A673 (cell line): ENCODE measurements around the gene DSCAM. TPM values are rescaled to one million over a fixed set of nuclear protein-coding genes. Genes with fewer than 3 reads are reported as not detected.

Experiments
- BruUV-seq: library from RNA; stranded (reverse); fragments of 400-500 nt; replicated peaks from 2 replicates; lab custom pipeline; 2021; lab: Mats Ljungman, UMichigan
- CTCF ChIA-PET: fragments of 300-600 bp; sonication (Branson Sonifier 250); formaldehyde crosslinking; loops from one replicate; lab custom pipeline; 2022; ENCODE audit warnings: antibody characterized with exemption; lab: Charles Lee
- POLR2A ChIA-PET: fragments of 300-600 bp; sonication (Branson Sonifier 250); formaldehyde crosslinking; loops from one replicate; lab custom pipeline; 2022; ENCODE audit warnings: antibody characterized with exemption; ENCODE audit not compliant: low non-redundant PET; lab: Charles Lee
- DNase-seq: peaks from one replicate; pipeline ENCODE4 v3.0.0-alpha.2; 2015; ENCODE audit warnings: low spot score
- H3K27ac ChIP-seq: fragments of 200-600 bp; sonication (generic); 2 replicates; pipeline ENCODE4 v1.5.1; 2016; ENCODE audit warnings: mixed run types, low read depth, mild to moderate bottlenecking, mixed read lengths, antibody characterized with exemption, low read length; ENCODE audit not compliant: poor library complexity, severe bottlenecking
- H3K27me3 ChIP-seq: fragments of 200-600 bp; sonication (generic); replicated peaks from 2 replicates; pipeline ENCODE4 v1.6.1; 2017; ENCODE audit warnings: mixed run types, low read depth, mild to moderate bottlenecking, mixed read lengths, antibody characterized with exemption, low read length; ENCODE audit not compliant: insufficient read depth, poor library complexity
- H3K36me3 ChIP-seq: fragments of 200-600 bp; sonication (generic); 2 replicates; pipeline ENCODE4 v1.6.1; 2016; ENCODE audit warnings: mixed run types, mild to moderate bottlenecking, mixed read lengths, antibody characterized with exemption, low read length; ENCODE audit not compliant: insufficient read depth, poor library complexity, severe bottlenecking
- H3K4me1 ChIP-seq: fragments of 200-600 bp; sonication (generic); 2 replicates; pipeline ENCODE4 v1.6.1; 2017; ENCODE audit warnings: mixed run types, mild to moderate bottlenecking, mixed read lengths, antibody characterized with exemption, low read length; ENCODE audit not compliant: insufficient read depth, poor library complexity, severe bottlenecking
- H3K4me3 ChIP-seq: fragments of 200-600 bp; sonication (generic); 2 replicates; pipeline ENCODE4 v1.5.1; 2016; ENCODE audit warnings: low read depth, mixed run types, mild to moderate bottlenecking, mixed read lengths, low read length; ENCODE audit not compliant: poor library complexity, severe bottlenecking
- H3K9me3 ChIP-seq: fragments of 200-600 bp; sonication (generic); 2 replicates; pipeline ENCODE4 v1.6.1; 2016; ENCODE audit warnings: mixed run types, low read depth, mild to moderate bottlenecking, mixed read lengths, antibody characterized with exemption, low read length; ENCODE audit not compliant: poor library complexity, severe bottlenecking
- CTCF ChIP-seq: fragments of 300-800, 200-600 bp; sonication (generic); conservative IDR thresholded peaks from 2 replicates; pipeline ENCODE4 v1.5.1; 2017; ENCODE audit warnings: low read depth, mild to moderate bottlenecking, antibody characterized with exemption, low read length, moderate library complexity, mixed read lengths
- EZH2 ChIP-seq: fragments of 200-600 bp; sonication (generic); IDR thresholded peaks from 2 replicates; pipeline ENCODE4 v1.6.1; 2017; ENCODE audit warnings: borderline replicate concordance, low read depth, mild to moderate bottlenecking, mixed read lengths, antibody characterized with exemption, low read length; ENCODE audit not compliant: poor library complexity, severe bottlenecking
- intact Hi-C: fragments of 100-400 bp; cut with micrococcal nuclease; formaldehyde crosslinking; loops from one replicate; pipeline ENCODE4 v1.10.0; 2022; ENCODE audit not compliant: unreplicated experiment
- total RNA-seq: library from RNA; stranded (reverse); gene quantifications from 2 replicates; pipeline ENCODE4 v1.2.3, GENCODE V29; 2021

The DSCAM gene
- total RNA-seq, 1 experiment from 2014 or later = not detected

- Histone ChIP-seq H3K4me3 (no peak overlapping the region), H3K4me1 (no peaks in the 10 kb centered on the region), H3K36me3 (no peaks in the 10 kb centered on the region), H3K27ac (no peak overlapping the region), H3K27me3 (no peaks in the 10 kb centered on the region), H3K9me3 (peaks cover 32% of the 10 kb centered on the region)
- intact Hi-C loops = no loop called here
- ChIA-PET CTCF (no interaction called here), POLR2A (no interaction called here)
- TF ChIP-seq EZH2 (no peak), CTCF (no peak)
- no TSS peak for BruUV-seq
- no peak for DNase-seq
Measured at GRCh38 chr21:40871099-40871498, 24.1 kb upstream of the DSCAM start.

- intact Hi-C loops = no loop called here
- no peak overlapping the region for H3K27ac ChIP-seq
- no peaks in the 10 kb centered on the region for H3K4me1 ChIP-seq
- no TSS peak for BruUV-seq
- CTCF ChIA-PET = no interaction called here
- DNase-seq = no peak
- peaks cover 7% of the 10 kb centered on the region for H3K9me3 ChIP-seq
- POLR2A ChIA-PET = interaction anchor here (0.6 kb wide), 1 partner anchor 1694 kb away, joined by 4 read pairs; no protein-coding TSS in a partner anchor
- no peak overlapping the region for H3K4me3 ChIP-seq
- TF ChIP-seq CTCF (no peak), EZH2 (no peak)
- H3K27me3 ChIP-seq = no peaks in the 10 kb centered on the region
- H3K36me3 ChIP-seq = no peaks in the 10 kb centered on the region
Measured at GRCh38 chr21:40863839-40864238, 16.9 kb upstream of the DSCAM start.

- Histone ChIP-seq H3K9me3 (peaks cover 19% of the 10 kb centered on the region), H3K36me3 (no peaks in the 10 kb centered on the region), H3K27ac (no peak overlapping the region), H3K4me1 (no peaks in the 10 kb centered on the region), H3K27me3 (no peaks in the 10 kb centered on the region), H3K4me3 (no peak overlapping the region)
- DNase-seq = no peak
- ChIA-PET POLR2A (no interaction called here), CTCF (no interaction called here)
- TF ChIP-seq CTCF (no peak), EZH2 (no peak)
- intact Hi-C loops = no loop called here
- BruUV-seq = no TSS peak
Measured at GRCh38 chr21:40858517-40858916, 11.6 kb upstream of the DSCAM start.
